Eye (tissue), 1 donor: Measurements from ENCODE around the gene SRSF3.
A peak's percentile ranks its signal among the peaks of the same experiment; 100 is the strongest.
"Not testable (repeated sequence)": the region's sequence is repeated elsewhere in the genome, so short reads cannot be mapped to it uniquely, and the experiment has no call there.

Experiments used
- DNase-seq: peaks from one replicate; pipeline ENCODE4 v3.0.0-alpha.2; 2015

The SRSF3 gene

DNA sequence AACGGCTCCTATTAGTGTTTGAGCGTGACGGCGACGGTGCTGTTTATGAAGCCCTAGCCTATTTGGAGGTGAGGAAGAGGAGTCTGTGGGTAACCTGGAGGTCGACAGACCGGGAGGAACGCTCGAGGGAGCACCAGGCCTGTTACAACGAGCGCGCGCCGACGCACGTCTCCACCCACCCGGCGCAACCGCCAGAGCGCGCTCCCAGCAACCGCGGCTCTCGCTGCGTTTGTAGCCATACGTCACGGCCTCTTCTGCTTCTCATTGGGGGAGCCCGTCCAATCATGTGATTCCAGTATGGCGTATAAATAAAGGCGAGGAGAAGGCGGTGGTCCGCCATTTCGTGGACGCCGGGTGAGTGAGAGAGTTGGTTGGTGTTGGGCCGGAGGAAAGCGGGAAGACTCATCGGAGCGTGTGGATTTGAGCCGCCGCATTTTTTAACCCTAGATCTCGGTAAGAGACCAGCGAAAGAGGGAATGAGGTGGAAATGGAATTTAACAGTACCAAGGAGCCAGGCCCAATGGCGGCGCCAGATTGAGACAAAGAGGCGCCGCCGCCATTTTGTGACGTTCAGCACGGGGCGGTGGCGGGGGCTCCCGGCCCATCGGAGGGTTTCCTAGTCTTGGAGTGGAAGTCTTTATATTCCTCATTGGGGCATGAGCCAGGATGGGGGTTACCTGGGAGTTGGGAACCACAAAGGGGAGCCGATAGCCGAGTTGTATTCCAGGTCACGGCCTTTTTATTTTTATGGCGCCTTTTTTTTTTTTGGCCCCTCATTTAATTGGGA, at the start of gene SRSF3:
Gene SRSF3, plus strand, starts transcription at position 334 of the 787 bp plus-strand sequence. CDS start 2,401 bp downstream, outside the sequence.
- DNase-seq = peak; percentile 98

- DNase-seq = no peak
Observed at GRCh38 chr6:36545767-36546307, 48.3 kb upstream of the SRSF3 start.

- DNase-seq = peak; percentile 80
Observed at GRCh38 chr6:36546308-36546919, 47.7 kb upstream of the SRSF3 start.

DNA sequence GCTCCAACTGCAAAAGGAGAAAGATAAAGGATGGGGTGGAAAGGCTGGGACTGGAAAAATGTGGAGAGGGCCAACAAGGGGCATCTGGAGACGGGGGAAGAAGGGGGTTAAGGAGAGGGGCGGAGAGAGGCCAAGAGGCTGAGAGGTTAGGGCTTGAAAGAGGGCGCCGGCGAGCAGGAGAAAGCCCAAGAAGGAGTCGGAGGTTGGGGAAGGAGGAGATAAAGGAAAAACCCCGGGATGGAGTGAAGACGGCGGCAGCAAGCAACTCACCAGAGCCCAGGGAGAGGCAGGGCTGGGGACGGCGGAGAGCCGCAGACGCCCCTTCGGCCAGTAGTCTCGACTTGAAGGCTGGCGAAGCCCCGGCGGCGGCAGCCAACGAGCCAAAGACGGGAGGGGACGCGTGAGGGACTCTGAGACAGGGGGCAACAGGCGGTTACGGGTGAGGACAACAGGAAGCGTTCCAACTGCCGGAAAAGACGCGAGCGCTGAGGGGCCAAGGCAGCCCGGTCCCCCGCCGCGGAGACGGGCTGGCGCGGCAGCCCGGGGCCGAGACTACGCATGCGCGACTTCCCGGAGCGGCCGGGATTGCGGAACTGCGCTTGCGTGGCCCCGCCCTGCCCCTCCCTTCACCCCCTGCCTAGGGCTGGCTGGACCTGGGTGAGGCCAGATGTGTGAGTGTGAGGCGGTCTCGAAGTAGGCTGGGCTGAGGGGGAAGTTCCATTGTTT, 47.1 kb upstream of the SRSF3 start, which contains the start of gene STK38:
Gene STK38, minus strand, starts transcription at position 560 of the 726 bp plus-strand sequence. CDS start 7,277 bp downstream, outside the sequence.
- DNase-seq = peak; percentile 96

GRCh38 chr6:36547646-36548400, 46.3 kb upstream of the SRSF3 start:
- DNase-seq = no peak

DNA sequence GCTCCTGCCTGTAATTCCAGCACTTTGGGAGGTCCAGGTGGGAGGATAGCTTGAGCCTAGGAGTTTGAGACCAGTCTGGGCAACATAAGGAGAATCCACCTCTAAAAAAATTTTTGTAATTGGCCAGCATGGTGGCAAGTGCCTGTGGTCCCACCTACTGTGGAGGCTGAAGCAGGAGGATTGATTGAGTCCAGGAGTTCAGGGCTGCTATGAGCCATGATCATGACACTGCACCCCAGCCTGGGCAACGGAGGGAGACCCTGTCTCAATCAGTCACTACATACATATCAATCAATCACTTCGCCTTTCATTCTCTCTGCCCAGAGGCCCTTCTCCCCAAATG, 45.8 kb upstream of the SRSF3 start:
- DNase-seq = no peak

- no peak for DNase-seq
Observed at GRCh38 chr6:36550473-36551000, 43.6 kb upstream of the SRSF3 start.

GRCh38 chr6:36555750-36556252, 38.4 kb upstream of the SRSF3 start:
- DNase-seq = no peak

GRCh38 chr6:36556281-36556680, 37.9 kb upstream of the SRSF3 start:
- DNase-seq = no peak

GRCh38 chr6:36559011-36559793, 35.0 kb upstream of the SRSF3 start:
- DNase-seq = no peak

- no peak for DNase-seq
Observed at GRCh38 chr6:36560822-36561221, 33.3 kb upstream of the SRSF3 start.

- DNase-seq = no peak
Observed at GRCh38 chr6:36563237-36563927, 30.8 kb upstream of the SRSF3 start.

- DNase-seq = no peak
Observed at GRCh38 chr6:36563928-36564284, 30.3 kb upstream of the SRSF3 start.

DNA sequence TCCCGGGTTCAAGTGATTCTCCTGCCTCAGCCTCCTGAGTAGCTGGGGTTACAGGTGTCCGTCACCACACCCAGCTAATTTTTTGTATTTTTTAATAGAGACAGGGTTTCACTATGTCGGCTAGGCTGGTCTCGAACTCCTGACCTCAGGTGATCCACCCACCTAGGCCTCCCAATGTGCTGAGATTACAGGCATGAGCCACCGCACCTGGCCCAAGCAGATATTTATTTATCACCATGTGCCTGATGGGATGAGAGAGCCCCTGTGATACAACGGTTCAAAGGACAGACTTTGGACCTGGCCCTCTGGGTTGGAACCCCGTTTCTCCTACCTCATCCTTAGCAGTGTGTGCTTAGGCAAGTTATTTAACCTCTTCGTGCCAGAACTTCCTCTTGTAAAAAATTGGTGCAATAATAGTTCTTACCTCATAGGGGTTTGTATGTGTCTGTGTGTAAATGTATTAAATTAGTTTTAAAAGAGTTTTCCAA, 27.7 kb upstream of the SRSF3 start:
- DNase-seq = no peak

DNA sequence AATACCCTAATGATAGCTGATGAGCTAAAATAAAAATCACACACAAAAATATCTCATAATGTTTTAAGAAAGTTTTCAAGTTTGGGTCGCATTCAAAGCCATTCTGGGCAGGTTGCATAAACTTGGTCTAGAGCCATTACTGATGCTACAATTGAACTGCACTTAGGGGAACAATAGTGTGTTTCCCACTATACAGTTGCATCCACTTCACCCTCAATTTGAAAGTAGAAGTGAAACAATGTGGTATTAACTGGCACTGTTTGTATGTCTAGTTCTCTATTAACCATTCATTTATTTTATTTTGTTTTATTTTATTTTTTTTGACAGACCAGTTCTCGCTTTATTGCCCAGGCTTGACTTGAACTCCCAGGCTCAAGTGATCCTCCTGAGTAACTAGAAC, 23.9 kb upstream of the SRSF3 start:
- no peak for DNase-seq

- DNase-seq = no peak
Observed at GRCh38 chr6:36571122-36572043, 22.8 kb upstream of the SRSF3 start.

- not testable (repeated sequence) for DNase-seq
Observed at GRCh38 chr6:36572353-36573311, 21.5 kb upstream of the SRSF3 start.

DNA sequence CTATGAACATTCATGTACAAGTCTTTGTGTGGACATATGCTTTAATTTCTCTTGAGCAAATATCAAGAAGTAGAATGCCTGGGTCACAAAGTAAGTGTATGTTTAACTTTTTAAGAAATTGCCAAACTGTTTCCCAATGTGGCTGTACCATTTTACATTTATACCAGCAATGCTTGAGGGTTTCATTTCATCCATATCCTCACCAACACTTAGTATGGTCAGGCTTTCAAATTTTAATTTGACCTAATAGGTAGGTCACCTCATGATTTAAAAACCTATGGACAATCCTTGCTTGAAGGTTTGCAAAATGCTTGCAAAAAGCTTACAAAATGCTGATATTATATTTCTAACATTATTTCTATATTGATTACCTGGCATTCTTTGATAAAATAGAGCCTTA, 19.5 kb upstream of the SRSF3 start:
- DNase-seq = no peak
